Measurements from ENCODE around the gene COL25A1. TPM values are rescaled to one million over a fixed set of nuclear protein-coding genes. Genes with fewer than 3 reads are reported as not detected.

The COL25A1 gene
- total RNA-seq, 1 experiment from 2014 or later = not detected

DNA sequence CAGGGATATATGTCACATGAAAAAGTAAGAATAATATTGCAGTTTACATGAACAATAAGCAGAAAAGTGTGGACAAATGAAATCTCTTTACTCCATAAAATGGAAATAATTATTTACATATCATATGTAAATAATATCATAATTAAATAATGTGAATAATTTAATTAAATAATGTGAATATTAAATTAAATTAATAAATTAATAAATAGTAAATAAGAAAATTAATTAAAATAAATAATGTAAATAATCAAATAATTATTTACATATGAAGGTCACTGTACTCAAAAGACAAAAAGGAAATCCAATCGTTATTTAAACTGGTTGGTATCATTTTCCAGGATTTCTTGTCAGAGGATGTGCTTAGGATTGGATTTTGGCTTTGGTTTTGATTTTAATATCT lies 338.5 kb downstream of the COL25A1 start (continued):
- TF ChIP-seq, protein P1, sequence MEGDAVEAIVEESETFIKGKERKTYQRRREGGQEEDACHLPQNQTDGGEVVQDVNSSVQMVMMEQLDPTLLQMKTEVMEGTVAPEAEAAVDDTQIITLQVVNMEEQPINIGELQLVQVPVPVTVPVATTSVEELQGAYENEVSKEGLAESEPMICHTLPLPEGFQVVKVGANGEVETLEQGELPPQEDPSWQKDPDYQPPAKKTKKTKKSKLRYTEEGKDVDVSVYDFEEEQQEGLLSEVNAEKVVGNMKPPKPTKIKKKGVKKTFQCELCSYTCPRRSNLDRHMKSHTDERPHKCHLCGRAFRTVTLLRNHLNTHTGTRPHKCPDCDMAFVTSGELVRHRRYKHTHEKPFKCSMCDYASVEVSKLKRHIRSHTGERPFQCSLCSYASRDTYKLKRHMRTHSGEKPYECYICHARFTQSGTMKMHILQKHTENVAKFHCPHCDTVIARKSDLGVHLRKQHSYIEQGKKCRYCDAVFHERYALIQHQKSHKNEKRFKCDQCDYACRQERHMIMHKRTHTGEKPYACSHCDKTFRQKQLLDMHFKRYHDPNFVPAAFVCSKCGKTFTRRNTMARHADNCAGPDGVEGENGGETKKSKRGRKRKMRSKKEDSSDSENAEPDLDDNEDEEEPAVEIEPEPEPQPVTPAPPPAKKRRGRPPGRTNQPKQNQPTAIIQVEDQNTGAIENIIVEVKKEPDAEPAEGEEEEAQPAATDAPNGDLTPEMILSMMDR (IDR thresholded peaks at IDR 0.05 in 2 of 3, conservative IDR thresholded peaks at IDR 0.05 in 1 of 3; ENCODE audit: borderline replicate concordance in 1 of 3, insufficient read depth in 1 of 3, low read depth in 2 of 3, low read length in 2 of 3) = no peak

DNA sequence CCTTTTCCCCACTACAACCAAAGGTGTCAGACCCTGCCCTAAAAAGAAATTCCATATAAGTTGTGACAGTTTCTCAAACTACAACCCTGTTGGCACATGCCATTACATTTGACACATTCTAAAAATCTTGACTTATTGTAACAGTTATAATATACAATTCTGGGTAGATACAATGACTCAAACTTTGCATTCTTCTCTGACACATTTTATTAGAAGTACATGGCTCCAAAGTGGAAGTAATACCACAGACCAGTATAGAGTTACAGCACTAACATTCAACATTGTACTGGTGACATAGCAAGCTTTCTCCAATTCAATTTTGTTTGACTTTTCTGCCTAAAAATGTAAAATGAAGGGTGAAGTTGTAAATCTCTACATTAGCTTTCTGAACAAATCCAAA lies 343.0 kb downstream of the COL25A1 start:
- Histone ChIP-seq H3K9me3 (ENCODE audit: control insufficient read depth in 1 of 2, insufficient read depth in 1 of 2, low read depth in 1 of 2, low read length in 2 of 2) (no peaks in the 10 kb centered on the region), H2AFZ (ENCODE audit: low read depth, low read length, poor library complexity, severe bottlenecking) (no peak overlapping the region), H3K4me1 (ENCODE audit: control insufficient read depth in 1 of 2, insufficient read depth in 2 of 2, low read length in 2 of 2) (no peaks in the 10 kb centered on the region), H3K9me2 (ENCODE audit: insufficient read depth) (no peaks in the 10 kb centered on the region), H4K20me1 (ENCODE audit: insufficient read depth) (no peaks in the 10 kb centered on the region), H3K27ac (ENCODE audit: low read depth, low read length) (no peak overlapping the region), H3K4me3 (replicated peaks in 1 of 2; ENCODE audit: low read depth in 1 of 2, low read length in 2 of 2) (no peak overlapping the region), H3K27me3 (ENCODE audit: insufficient read depth, low read length) (peaks cover 51% of the 10 kb centered on the region), H3K79me2 (ENCODE audit: insufficient read depth, low read length) (no peaks in the 10 kb centered on the region), H3K9ac (ENCODE audit: low read length) (no peak overlapping the region), H3K4me2 (ENCODE audit: low read length) (no peak overlapping the region), H3K36me3 (ENCODE audit: control insufficient read depth in 1 of 2, insufficient read depth in 2 of 2, low read length in 2 of 2) (no peaks in the 10 kb centered on the region)
- no peak for TF ChIP-seq SRF (IDR thresholded peaks at IDR 0.05; ENCODE audit: low read depth)
- TF ChIP-seq ZNF274 (IDR thresholded peaks at IDR 0.05; ENCODE audit: low read depth, low read length) = no peak
- no peak for TF ChIP-seq SIN3A (IDR thresholded peaks at IDR 0.05; ENCODE audit: low read depth)
- TF ChIP-seq POLR2AphosphoS5 (IDR thresholded peaks at IDR 0.05; ENCODE audit: low read depth, low read length) = no peak
- no peak for TF ChIP-seq YY1 (IDR thresholded peaks at IDR 0.05; ENCODE audit: extremely low read depth, insufficient replicate concordance, low read depth, low read length)
- TF ChIP-seq ZFX (IDR thresholded peaks at IDR 0.05) = no peak
- TF ChIP-seq POLR2A (IDR thresholded peaks at IDR 0.05; ENCODE audit: borderline replicate concordance, extremely low read depth, insufficient read depth, insufficient read length) = no peak
- TF ChIP-seq RAD21 (IDR thresholded peaks at IDR 0.05; ENCODE audit: low read depth) = no peak
- TF ChIP-seq TCF7L2 (IDR thresholded peaks at IDR 0.05; ENCODE audit: borderline replicate concordance, extremely low read depth, insufficient read depth, insufficient read length) = no peak
- no peak for TF ChIP-seq ELF1 (IDR thresholded peaks at IDR 0.05; ENCODE audit: borderline replicate concordance, low read depth)
- no peak for TF ChIP-seq EZH2phosphoT487 (IDR thresholded peaks at IDR 0.05; ENCODE audit: borderline replicate concordance)
- TF ChIP-seq, protein P1 (IDR thresholded peaks at IDR 0.05 in 2 of 3, conservative IDR thresholded peaks at IDR 0.05 in 1 of 3; ENCODE audit: borderline replicate concordance in 1 of 3, insufficient read depth in 1 of 3, low read depth in 2 of 3, low read length in 2 of 3) = no peak
- no peak for TF ChIP-seq CBX3 (IDR thresholded peaks at IDR 0.05; ENCODE audit: low read depth)
- BruUV-seq (replicated peaks) = no TSS peak
- ATAC-seq (no peak), DNase-seq (ENCODE audit: low read depth, low spot score) (no peak)
- intact Hi-C loops (cut with micrococcal nuclease) = no loop called here
- ChIA-PET CTCF (no interaction called here), RAD21 (ENCODE audit: low non-redundant PET in 1 of 2, low total read pairs in 2 of 2, uncharacterized antibody in 2 of 2, unreplicated experiment in 2 of 2) (no interaction called here), POLR2A (no interaction called here)
